GM21619 (cell line): ENCODE results near the gene MCTS1.
A peak's percentile ranks its signal among the peaks of the same experiment; 100 is the strongest.
"Not testable (repeated sequence)": the region's sequence is repeated elsewhere in the genome, so short reads cannot be mapped to it uniquely, and the experiment has no call there.

ENCODE experiments used
- ATAC-seq: cut with Tn5 transposase; IDR thresholded peaks from one replicate; pipeline ENCODE4 v1.9.1; 2021; ENCODE audit not compliant: unreplicated experiment

The MCTS1 gene

DNA sequence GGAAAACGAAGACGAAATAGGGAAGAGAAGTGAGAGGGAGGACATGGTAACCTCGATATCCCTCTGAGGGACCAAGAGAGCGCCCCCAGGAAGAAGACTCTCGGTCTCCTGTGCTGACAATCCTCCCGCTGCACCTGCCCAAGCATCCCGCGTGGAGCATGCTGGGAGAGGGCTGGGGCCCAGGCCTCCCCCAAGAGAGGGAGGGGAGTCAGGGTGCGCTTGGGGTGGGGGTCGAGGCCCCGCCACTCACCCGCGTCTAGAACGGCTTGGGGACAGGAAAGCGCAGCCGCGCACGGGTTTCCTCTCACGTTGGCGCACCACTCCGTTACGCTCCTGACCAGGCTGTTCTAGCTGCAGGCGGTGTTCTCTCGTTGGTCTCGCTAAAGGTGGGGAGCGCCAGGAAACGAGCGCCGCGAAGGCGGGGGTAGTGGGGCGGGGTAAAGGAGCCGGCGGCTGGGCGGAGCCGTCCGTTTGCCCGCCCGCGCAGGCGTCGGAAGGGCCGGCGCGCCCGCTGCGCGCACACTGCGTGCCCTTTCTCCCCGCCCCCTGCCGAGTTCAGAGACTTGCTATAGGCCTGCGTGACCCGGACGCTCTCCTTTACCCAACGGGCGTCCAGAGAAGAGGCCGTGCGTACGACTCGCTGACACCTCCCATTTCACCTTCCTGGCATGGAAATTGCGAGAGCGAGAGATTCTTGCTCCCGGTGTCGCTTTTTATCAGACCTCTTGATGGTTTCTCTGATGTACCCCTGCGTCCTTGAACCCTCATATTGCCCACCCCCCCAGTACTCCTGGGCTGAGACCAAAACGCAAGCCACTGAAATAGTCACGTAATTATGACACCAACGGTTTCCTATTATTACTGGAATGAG lies 26.0 kb downstream of the MCTS1 start, which contains the start of gene C1GALT1C1:
Gene C1GALT1C1, minus strand, starts transcription at position 388 of the 871 bp plus-strand sequence. CDS start 2,888 bp downstream, outside the sequence.
- peak; percentile 95 for ATAC-seq

DNA sequence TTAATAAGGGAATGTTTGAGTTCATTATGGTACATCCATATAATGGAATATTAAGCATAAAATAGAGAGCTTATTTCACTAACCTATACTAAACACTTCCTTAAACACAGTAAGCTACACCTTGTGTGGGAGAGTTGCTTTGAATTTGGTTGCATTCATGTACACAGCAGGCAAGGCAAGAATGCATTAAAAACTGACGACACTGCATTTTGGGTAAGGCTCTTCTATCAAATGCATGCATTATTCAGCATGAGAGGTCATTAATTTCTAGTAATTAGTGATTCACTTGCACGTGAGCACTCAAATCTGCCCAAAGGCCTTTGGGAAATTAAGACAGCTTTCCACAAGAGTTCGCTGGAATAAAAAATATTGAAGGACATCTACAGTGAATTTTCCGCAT lies 34.7 kb downstream of the MCTS1 start:
- ATAC-seq: no peak

DNA sequence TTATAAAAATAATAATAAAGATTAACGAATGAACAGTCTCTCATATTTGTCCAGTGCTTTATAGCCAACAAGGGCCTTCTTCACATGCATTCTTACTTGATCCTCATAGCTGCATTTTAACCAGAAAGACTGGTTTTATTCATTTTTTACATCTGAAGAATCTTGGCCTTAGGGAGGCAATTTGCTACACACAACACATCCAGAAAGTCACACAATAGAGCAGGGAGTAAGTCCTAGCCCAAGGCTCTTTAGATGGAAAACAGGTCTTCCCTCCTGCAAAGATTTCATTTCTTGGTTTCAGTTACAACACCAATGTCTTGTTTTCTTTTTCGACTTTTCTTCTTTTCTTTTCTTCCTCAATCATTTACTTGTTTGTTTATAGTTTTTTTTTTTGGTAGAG lies 39.0 kb downstream of the MCTS1 start:
- ATAC-seq: no peak

DNA sequence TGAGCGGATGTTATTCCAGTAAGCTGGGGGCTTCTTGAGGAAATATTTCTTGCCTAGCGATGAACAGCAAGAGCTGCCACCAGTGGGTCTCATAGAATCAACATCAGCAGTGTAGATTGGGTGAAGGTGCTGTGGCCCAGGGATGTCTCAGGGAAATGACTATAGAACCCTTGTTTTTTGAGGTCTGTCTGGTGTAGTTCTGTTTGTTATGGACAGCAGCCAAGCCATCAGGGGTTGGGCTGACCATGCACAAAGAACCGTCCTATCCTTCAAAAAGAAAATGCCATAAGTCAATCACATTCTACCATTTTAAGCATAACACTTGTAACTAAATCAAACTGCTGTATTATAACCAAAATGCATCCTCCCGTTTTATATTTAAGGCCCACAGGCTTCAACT lies 43.2 kb downstream of the MCTS1 start:
- ATAC-seq: no peak

GRCh38 chrX:120652256-120652655 lies 48.4 kb downstream of the MCTS1 start:
- not testable (repeated sequence) for ATAC-seq

GRCh38 chrX:120653000-120653399 lies 49.1 kb downstream of the MCTS1 start:
- ATAC-seq: no peak

DNA sequence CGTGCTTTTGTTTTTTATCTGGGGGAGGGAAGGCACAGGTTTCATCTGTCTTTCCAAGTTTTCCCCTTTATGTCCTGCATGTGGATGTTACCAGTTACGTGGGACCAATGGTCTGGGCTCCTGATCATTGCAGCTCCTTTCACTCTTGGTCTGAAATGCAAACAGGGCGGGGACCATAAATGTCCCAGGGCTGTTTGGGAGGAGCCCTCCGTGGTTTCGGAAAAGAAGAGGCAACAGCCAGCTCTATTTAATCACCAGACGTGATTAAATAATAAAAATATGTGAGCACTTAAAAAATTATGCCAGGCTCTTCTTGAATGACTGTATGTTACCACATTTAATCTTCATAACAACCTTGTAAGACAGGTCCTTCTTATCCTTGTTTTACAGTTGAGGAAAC lies 56.7 kb downstream of the MCTS1 start:
- ATAC-seq: no peak
